ENCODE measurements around the gene SFXN1.

SFXN1 gene

DNA sequence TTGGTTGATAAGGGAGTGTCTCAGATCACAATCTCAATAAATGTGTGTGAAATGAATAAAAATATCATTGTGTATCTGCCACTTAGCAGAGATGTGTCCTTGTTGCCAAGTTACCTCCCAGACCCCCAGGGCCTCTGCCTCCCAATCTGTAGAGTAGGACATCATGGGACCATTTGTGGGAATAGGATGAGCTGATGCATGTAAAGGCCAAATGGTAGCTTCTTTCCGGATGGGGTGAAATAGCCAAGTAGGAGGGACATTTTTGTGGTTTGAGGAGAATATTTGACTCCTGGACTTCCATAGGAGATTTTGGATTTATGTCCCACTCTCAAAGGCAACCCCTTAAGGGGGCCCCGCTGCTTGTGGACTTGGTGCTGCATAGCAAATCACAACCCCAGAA lies 96.9 kb downstream of the SFXN1 start:
- no peak for DNase-seq (ENCODE audit: low spot score)

GRCh38 chr5:175576096-175576495 lies 97.7 kb downstream of the SFXN1 start:
- no peak for DNase-seq (ENCODE audit: low spot score)

DNA sequence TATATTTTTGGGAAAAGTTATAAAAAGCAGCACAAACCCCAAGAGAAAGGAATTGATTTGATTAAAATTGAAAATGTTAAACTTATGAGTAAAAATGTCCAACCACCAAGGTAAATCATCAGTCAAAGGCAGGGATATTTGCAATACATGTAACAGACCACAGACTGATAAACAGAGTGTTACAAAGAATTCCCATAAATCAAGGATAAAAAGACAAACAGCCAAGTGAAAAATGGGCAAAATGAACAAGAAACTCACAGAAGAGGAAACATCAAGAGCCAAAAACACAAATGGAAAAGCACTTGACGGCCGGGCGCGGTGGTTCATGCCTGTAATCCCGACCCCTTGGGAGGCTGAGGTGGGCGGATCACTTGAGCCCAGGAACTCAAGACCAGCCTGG lies 98.2 kb downstream of the SFXN1 start:
- DNase-seq (ENCODE audit: low spot score), result no peak

Measured in Ammon's horn (tissue), 1 donor.